ENCODE data around the gene ZNF737.
"Not testable (repeated sequence)": the region's sequence is repeated elsewhere in the genome, so short reads cannot be mapped to it uniquely, and the experiment has no call there.

Gene ZNF737

GRCh38 chr19:20611866-20612265 lies 46.3 kb upstream of the ZNF737 start:
- H3K27me3 ChIP-seq (ENCODE audit: insufficient read depth, low read length): no peaks in the 10 kb centered on the region
- H3K79me2 ChIP-seq (ENCODE audit: insufficient read depth, low read length): no peaks in the 10 kb centered on the region
- TF ChIP-seq CTCF (IDR thresholded peaks at IDR 0.05; ENCODE audit: low read length): no peak
- TF ChIP-seq EZH2 (IDR thresholded peaks at IDR 0.05; ENCODE audit: borderline replicate concordance, low read length): no peak

GRCh38 chr19:20607943-20608342 lies 42.4 kb upstream of the ZNF737 start:
- Histone ChIP-seq H3K36me3 (ENCODE audit: insufficient read depth, low read length) (no peaks in the 10 kb centered on the region), H3F3A (ENCODE audit: insufficient read depth, low read length) (no peaks in the 10 kb centered on the region), H3K79me2 (ENCODE audit: insufficient read depth, low read length) (no peaks in the 10 kb centered on the region), H3K27me3 (ENCODE audit: insufficient read depth, low read length) (no peaks in the 10 kb centered on the region), H4K20me1 (ENCODE audit: insufficient read depth, low read length) (no peaks in the 10 kb centered on the region), H2AFZ (ENCODE audit: low read length) (no peak overlapping the region), H3K9ac (ENCODE audit: low read length) (no peak overlapping the region), H3K9me2 (ENCODE audit: low read depth, low read length) (no peaks in the 10 kb centered on the region), H3K4me1 (ENCODE audit: insufficient read depth, low read length, severe bottlenecking) (no peaks in the 10 kb centered on the region), H3K9me3 (ENCODE audit: low read length) (no peaks in the 10 kb centered on the region), H3K27ac (ENCODE audit: low read depth, low read length, poor library complexity, severe bottlenecking) (no peak overlapping the region), H3K4me2 (ENCODE audit: low read length) (no peak overlapping the region), H3K4me3 (ENCODE audit: low read depth, low read length, poor library complexity, severe bottlenecking) (no peak overlapping the region)
- no peak for TF ChIP-seq EZH2 (IDR thresholded peaks at IDR 0.05; ENCODE audit: borderline replicate concordance, low read length)

More at GRCh38 chr19:20611866-20612265, 46.3 kb upstream of the ZNF737 start:
- Histone ChIP-seq H3K27ac (ENCODE audit: low read depth, low read length, poor library complexity, severe bottlenecking) (no peak overlapping the region), H3K4me3 (ENCODE audit: low read depth, low read length, poor library complexity, severe bottlenecking) (no peak overlapping the region), H3K4me1 (ENCODE audit: insufficient read depth, low read length, severe bottlenecking) (no peaks in the 10 kb centered on the region), H3K9me3 (ENCODE audit: low read length) (no peaks in the 10 kb centered on the region), H3K4me2 (ENCODE audit: low read length) (no peak overlapping the region), H4K20me1 (ENCODE audit: insufficient read depth, low read length) (no peaks in the 10 kb centered on the region), H2AFZ (ENCODE audit: low read length) (no peak overlapping the region), H3K9ac (ENCODE audit: low read length) (no peak overlapping the region), H3F3A (ENCODE audit: insufficient read depth, low read length) (no peaks in the 10 kb centered on the region), H3K36me3 (ENCODE audit: insufficient read depth, low read length) (no peaks in the 10 kb centered on the region), H3K9me2 (ENCODE audit: low read depth, low read length) (no peaks in the 10 kb centered on the region)

GRCh38 chr19:20558571-20558970 lies 7.0 kb downstream of the ZNF737 start:
- H3K9ac ChIP-seq (ENCODE audit: low read length): no peak overlapping the region
- no peaks in the 10 kb centered on the region for H3K4me1 ChIP-seq (ENCODE audit: insufficient read depth, low read length, severe bottlenecking)
- H4K20me1 ChIP-seq (ENCODE audit: insufficient read depth, low read length): no peaks in the 10 kb centered on the region
- H3K27me3 ChIP-seq (ENCODE audit: insufficient read depth, low read length): no peaks in the 10 kb centered on the region
- H3F3A ChIP-seq (ENCODE audit: insufficient read depth, low read length): no peaks in the 10 kb centered on the region
- no peak overlapping the region for H3K4me2 ChIP-seq (ENCODE audit: low read length)
- peaks cover 25% of the 10 kb centered on the region for H3K79me2 ChIP-seq (ENCODE audit: insufficient read depth, low read length)
- TF ChIP-seq CTCF (IDR thresholded peaks at IDR 0.05; ENCODE audit: low read length) (no peak), EZH2 (IDR thresholded peaks at IDR 0.05; ENCODE audit: borderline replicate concordance, low read length) (no peak)
- no peak overlapping the region for H3K27ac ChIP-seq (ENCODE audit: low read depth, low read length, poor library complexity, severe bottlenecking)
- no peak overlapping the region for H3K4me3 ChIP-seq (ENCODE audit: low read depth, low read length, poor library complexity, severe bottlenecking)
- H3K36me3 ChIP-seq (ENCODE audit: insufficient read depth, low read length): peaks cover 80% of the 10 kb centered on the region
- no peaks in the 10 kb centered on the region for H3K9me2 ChIP-seq (ENCODE audit: low read depth, low read length)
- H3K9me3 ChIP-seq (ENCODE audit: low read length): peaks cover 23% of the 10 kb centered on the region; the same call in 1 of the 2 replicates
- H2AFZ ChIP-seq (ENCODE audit: low read length): no peak overlapping the region

- TF ChIP-seq EZH2 (IDR thresholded peaks at IDR 0.05; ENCODE audit: borderline replicate concordance, low read length): no peak
- TF ChIP-seq CTCF (IDR thresholded peaks at IDR 0.05; ENCODE audit: low read length): no peak
- Histone ChIP-seq H3K9ac (ENCODE audit: low read length) (no peak overlapping the region), H3K9me2 (ENCODE audit: low read depth, low read length) (no peaks in the 10 kb centered on the region), H3K4me2 (ENCODE audit: low read length) (no peak overlapping the region), H2AFZ (ENCODE audit: low read length) (no peak overlapping the region), H3K4me3 (ENCODE audit: low read depth, low read length, poor library complexity, severe bottlenecking) (no peak overlapping the region), H3K27ac (ENCODE audit: low read depth, low read length, poor library complexity, severe bottlenecking) (no peak overlapping the region), H4K20me1 (ENCODE audit: insufficient read depth, low read length) (no peaks in the 10 kb centered on the region), H3K9me3 (ENCODE audit: low read length) (peaks cover 25% of the 10 kb centered on the region; the same call in 1 of the 2 replicates), H3F3A (ENCODE audit: insufficient read depth, low read length) (no peaks in the 10 kb centered on the region), H3K79me2 (ENCODE audit: insufficient read depth, low read length) (peaks cover 25% of the 10 kb centered on the region), H3K4me1 (ENCODE audit: insufficient read depth, low read length, severe bottlenecking) (no peaks in the 10 kb centered on the region), H3K36me3 (ENCODE audit: insufficient read depth, low read length) (peaks cover 80% of the 10 kb centered on the region), H3K27me3 (ENCODE audit: insufficient read depth, low read length) (no peaks in the 10 kb centered on the region)
Measured at GRCh38 chr19:20558011-20558410, 7.6 kb downstream of the ZNF737 start.

- H3K27me3 ChIP-seq (ENCODE audit: insufficient read depth, low read length); H3K9ac ChIP-seq (ENCODE audit: low read length); H3K4me3 ChIP-seq (ENCODE audit: low read depth, low read length, poor library complexity, severe bottlenecking); H4K20me1 ChIP-seq (ENCODE audit: insufficient read depth, low read length); H3K4me2 ChIP-seq (ENCODE audit: low read length); H2AFZ ChIP-seq (ENCODE audit: low read length); H3K79me2 ChIP-seq (ENCODE audit: insufficient read depth, low read length); H3K9me2 ChIP-seq (ENCODE audit: low read depth, low read length); H3K4me1 ChIP-seq (ENCODE audit: insufficient read depth, low read length, severe bottlenecking); H3K27ac ChIP-seq (ENCODE audit: low read depth, low read length, poor library complexity, severe bottlenecking); H3F3A ChIP-seq (ENCODE audit: insufficient read depth, low read length): not testable (repeated sequence)
- Histone ChIP-seq H3K36me3 (ENCODE audit: insufficient read depth, low read length) (peaks cover 62% of the 10 kb centered on the region), H3K9me3 (ENCODE audit: low read length) (peaks cover 51% of the 10 kb centered on the region)
Measured at GRCh38 chr19:20544667-20545333, 20.8 kb downstream of the ZNF737 start.
